H1 (cell line): ENCODE data around the gene INO80. TPM values are rescaled to one million over a fixed set of nuclear protein-coding genes. Genes with fewer than 3 reads are reported as not detected.

Source experiments
- CTCF ChIA-PET: fragments of 300-600 bp; sonication (Branson Sonifier 250); formaldehyde crosslinking; loops from one replicate; lab custom pipeline; 2021; ENCODE audit not compliant: partially characterized antibody; lab: Charles Lee
- POLR2A ChIA-PET: fragments of 300-600 bp; sonication (Branson Sonifier 250); formaldehyde crosslinking; loops from one replicate; lab custom pipeline; 2021; ENCODE audit warnings: inconsistent platforms; ENCODE audit not compliant: partially characterized antibody; lab: Charles Lee
- DNase-seq, 2 experiments: peaks; one replicate each; pipeline versions ENCODE4 v3.0.0 to v3.0.0-alpha.2; 2010 to 2022; ENCODE audit warnings: low spot score in 2 of 2, low read depth in 1 of 2, mixed read lengths in 1 of 2
- FAIRE-seq: peaks from 2 replicates; lab custom pipeline; 2011; peaks lifted over from hg19 to GRCh38; lab: Jason Lieb, UNC
- H2AFZ ChIP-seq: 2 replicates; pipeline ENCODE4 v1.8.1; 2012; ENCODE audit warnings: low read length, inconsistent platforms
- H2AK5ac ChIP-seq: 2 replicates; pipeline ENCODE4 v1.6.1; 2013; ENCODE audit warnings: low read depth, low read length
- H2BK120ac ChIP-seq: replicated peaks from 2 replicates; pipeline ENCODE3; 2013; ENCODE audit warnings: low read depth, low read length, inconsistent platforms
- H2BK12ac ChIP-seq: 2 replicates; pipeline ENCODE4 v1.6.1; 2013; ENCODE audit warnings: low read depth, low read length
- H2BK15ac ChIP-seq: 2 replicates; pipeline ENCODE4 v1.6.1; 2013; ENCODE audit warnings: low read length
- H2BK20ac ChIP-seq: 2 replicates; pipeline ENCODE4 v1.6.1; 2013; ENCODE audit warnings: low read length
- H2BK5ac ChIP-seq: 2 replicates; pipeline ENCODE4 v1.6.1; 2013; ENCODE audit warnings: low read depth, low read length
- H3K14ac ChIP-seq: 2 replicates; pipeline ENCODE4 v1.6.1; 2013; ENCODE audit warnings: inconsistent platforms; ENCODE audit not compliant: insufficient read length
- H3K18ac ChIP-seq: 2 replicates; pipeline ENCODE4 v1.6.1; 2013; ENCODE audit warnings: low read length; ENCODE audit errors: extremely low read depth
- H3K23ac ChIP-seq: 2 replicates; pipeline ENCODE4 v1.6.1; 2013; ENCODE audit warnings: inconsistent platforms; ENCODE audit not compliant: insufficient read length
- H3K23me2 ChIP-seq: 2 replicates; pipeline ENCODE4 v1.6.1; 2013; ENCODE audit warnings: low read depth, low read length
- H3K27ac ChIP-seq: 2 replicates; pipeline ENCODE4 v1.6.1; 2011; ENCODE audit warnings: low read depth, low read length, inconsistent platforms
- H3K27me3 ChIP-seq, 4 experiments: replicated peaks in 1 of 4; 1 replicate in 1 of 4; 2 replicates in 3 of 4; pipeline versions ENCODE4 v1.6.1 to v1.8.1; 2011 to 2013; ENCODE audit warnings: low read length in 3 of 4, mild to moderate bottlenecking in 3 of 4, inconsistent platforms in 2 of 4, mixed read lengths in 2 of 4, moderate library complexity in 1 of 4; ENCODE audit not compliant: control insufficient read depth in 3 of 4, insufficient read depth in 3 of 4; ENCODE audit errors: extremely low read depth in 1 of 4
- H3K36me3 ChIP-seq, 4 experiments: 2 replicates each; pipeline versions ENCODE4 v1.6.1 to v1.8.1; 2011 to 2013; ENCODE audit warnings: mild to moderate bottlenecking in 4 of 4, low read length in 3 of 4, moderate library complexity in 2 of 4, control low read depth in 1 of 4, inconsistent platforms in 1 of 4; ENCODE audit not compliant: insufficient read depth in 4 of 4, control insufficient read depth in 2 of 4
- H3K4ac ChIP-seq: replicated peaks from 2 replicates; pipeline ENCODE3; 2013; ENCODE audit warnings: low read length, low read depth, mixed read lengths, inconsistent platforms; ENCODE audit not compliant: insufficient read length
- H3K4me1 ChIP-seq, 4 experiments: replicated peaks in 1 of 4; 1 replicate in 1 of 4; 2 replicates in 3 of 4; pipeline versions ENCODE4 v1.6.1 to v1.8.1; 2011 to 2013; ENCODE audit warnings: low read length in 3 of 4, inconsistent platforms in 2 of 4, mixed read lengths in 1 of 4; ENCODE audit not compliant: insufficient read depth in 4 of 4, control insufficient read depth in 3 of 4
- H3K4me2 ChIP-seq, 2 experiments: 2 replicates each; pipeline versions ENCODE4 v1.6.1 to v1.8.1; 2011 to 2013; ENCODE audit warnings: low read depth in 2 of 2, low read length in 2 of 2, control low read depth in 1 of 2, inconsistent platforms in 1 of 2, mild to moderate bottlenecking in 1 of 2; ENCODE audit not compliant: insufficient read depth in 1 of 2
- H3K4me3 ChIP-seq, 4 experiments: fragments of 200-600, 300-600 bp in 1 of 4; sonication (generic), shearing (Covaris generic), sonication (Bioruptor Twin) in 1 of 4; 2 replicates each; pipeline versions ENCODE4 v1.5.1 to v1.8.1; 2011 to 2016; ENCODE audit warnings: low read length in 4 of 4, low read depth in 3 of 4, control low read depth in 2 of 4, inconsistent platforms in 2 of 4, mild to moderate bottlenecking in 2 of 4, mixed read lengths in 1 of 4, moderate library complexity in 1 of 4; ENCODE audit not compliant: insufficient read depth in 2 of 4; ENCODE audit errors: extremely low read depth in 1 of 4
- H3K56ac ChIP-seq: replicated peaks from 2 replicates; pipeline ENCODE3; 2013; ENCODE audit warnings: low read depth, mild to moderate bottlenecking, mixed read lengths, low read length, inconsistent platforms; ENCODE audit not compliant: insufficient read length
- H3K79me1 ChIP-seq: 2 replicates; pipeline ENCODE4 v1.6.1; 2013; ENCODE audit warnings: low read depth, low read length, control low read depth
- H3K79me2 ChIP-seq, 2 experiments: 2 replicates each; pipeline versions ENCODE4 v1.6.1 to v1.8.1; 2012 to 2013; ENCODE audit warnings: low read length in 2 of 2, mild to moderate bottlenecking in 2 of 2, inconsistent platforms in 1 of 2; ENCODE audit not compliant: insufficient read depth in 2 of 2, control insufficient read depth in 1 of 2
- H3K9ac ChIP-seq, 4 experiments: replicated peaks in 1 of 4; 1 replicate in 1 of 4; 2 replicates in 3 of 4; pipeline versions ENCODE4 v1.6.1 to v1.8.1; 2011 to 2013; ENCODE audit warnings: low read depth in 3 of 4, low read length in 3 of 4, control low read depth in 2 of 4, mild to moderate bottlenecking in 2 of 4, moderate library complexity in 2 of 4, inconsistent platforms in 1 of 4; ENCODE audit errors: extremely low read depth in 1 of 4
- H3K9me3 ChIP-seq, 2 experiments: 2 replicates each; pipeline versions ENCODE4 v1.6.1 to v1.8.1; 2012 to 2013; ENCODE audit warnings: mild to moderate bottlenecking in 2 of 2, moderate library complexity in 2 of 2, control low read depth in 1 of 2, inconsistent platforms in 1 of 2, low read depth in 1 of 2, low read length in 1 of 2, mixed read lengths in 1 of 2; ENCODE audit not compliant: insufficient read depth in 2 of 2
- H4K20me1 ChIP-seq, 2 experiments: replicated peaks in 1 of 2; 2 replicates each; pipeline versions ENCODE3 to v1.8.1; 2011 to 2013; ENCODE audit warnings: inconsistent platforms in 2 of 2, low read length in 2 of 2, mild to moderate bottlenecking in 1 of 2; ENCODE audit not compliant: insufficient read depth in 2 of 2, control insufficient read depth in 1 of 2
- H4K5ac ChIP-seq: 2 replicates; pipeline ENCODE4 v1.6.1; 2013; ENCODE audit warnings: low read length, low read depth, mixed read lengths, inconsistent platforms; ENCODE audit not compliant: insufficient read length
- H4K8ac ChIP-seq: 2 replicates; pipeline ENCODE4 v1.8.0; 2013; ENCODE audit warnings: mild to moderate bottlenecking, moderate library complexity, low read length, inconsistent platforms; ENCODE audit not compliant: insufficient read depth; ENCODE audit errors: extremely low read depth
- H4K91ac ChIP-seq: replicated peaks from 2 replicates; pipeline ENCODE3; 2013; ENCODE audit warnings: low read length, mixed read lengths, inconsistent platforms; ENCODE audit not compliant: insufficient read length
- ASH2L ChIP-seq: fragments of 200-600, 300-600 bp; sonication (generic); IDR thresholded peaks from one replicate; pipeline ENCODE4 v1.7.1; 2017; ENCODE audit warnings: low read length
- CEBPB ChIP-seq: IDR thresholded peaks from 2 replicates; pipeline ENCODE4 v1.6.1; 2012; ENCODE audit warnings: low read depth, low read length
- CREB1 ChIP-seq: IDR thresholded peaks from 2 replicates; pipeline ENCODE4 v1.6.1; 2012; ENCODE audit warnings: inconsistent platforms
- EGR1 ChIP-seq: IDR thresholded peaks from 2 replicates; pipeline ENCODE4 v1.6.1; 2011; ENCODE audit warnings: low read depth, low read length, borderline replicate concordance
- HDAC2 ChIP-seq, 2 experiments: fragments of 300-600 bp in 1 of 2; sonication (generic) in 1 of 2; IDR thresholded peaks; 2 replicates each; pipeline ENCODE4 v1.6.1; 2011 to 2012; ENCODE audit warnings: low read depth in 2 of 2, low read length in 2 of 2, mild to moderate bottlenecking in 2 of 2, moderate library complexity in 2 of 2, borderline replicate concordance in 1 of 2, inconsistent platforms in 1 of 2
- KDM4A ChIP-seq: IDR thresholded peaks from one replicate; pipeline ENCODE4 v1.7.1; 2012; ENCODE audit warnings: low read depth, mild to moderate bottlenecking, moderate library complexity, low read length, inconsistent platforms; ENCODE audit not compliant: severe bottlenecking
- MAFK ChIP-seq: IDR thresholded peaks from 2 replicates; pipeline ENCODE4 v1.6.1; 2012; ENCODE audit warnings: low read depth, mild to moderate bottlenecking, improper control_type of control experiment, low read length
- PHF8 ChIP-seq: fragments of 200-600 bp; sonication (generic); conservative IDR thresholded peaks from 2 replicates; pipeline ENCODE4 v1.7.1; 2012; ENCODE audit warnings: low read depth, mild to moderate bottlenecking, inconsistent platforms, low read length, moderate library complexity
- SIX5 ChIP-seq: IDR thresholded peaks from 2 replicates; pipeline ENCODE4 v1.6.1; 2011; ENCODE audit warnings: mild to moderate bottlenecking, low read depth, low read length
- SP1 ChIP-seq: IDR thresholded peaks from 2 replicates; pipeline ENCODE4 v1.6.1; 2011; ENCODE audit warnings: low read depth, low read length
- SUZ12 ChIP-seq: fragments of 200-600 bp; sonication (generic); IDR thresholded peaks from 2 replicates; pipeline ENCODE4 v1.6.1; 2012; ENCODE audit warnings: mild to moderate bottlenecking, inconsistent platforms, low read length, moderate library complexity, mixed read lengths
- TEAD4 ChIP-seq: IDR thresholded peaks from 2 replicates; pipeline ENCODE4 v1.6.1; 2012; ENCODE audit warnings: low read depth, low read length, inconsistent platforms, mixed read lengths
- WGBS, 2 experiments: shearing (Covaris generic) in 1 of 2; methylation state at CpG; one replicate each; pipeline versions ENCODE4 v1.1.6 to v1.1.7; 2013 to 2015; ENCODE audit warnings: low lambda C conversion rate in 2 of 2, mixed read lengths in 2 of 2, inconsistent platforms in 1 of 2, low coverage in 1 of 2, missing lambda C conversion rate in 1 of 2; ENCODE audit not compliant: insufficient replicate concordance in 2 of 2, insufficient coverage in 1 of 2, insufficient read length in 1 of 2; ENCODE audit errors: extremely low coverage in 1 of 2, missing lambda C conversion rate in 1 of 2; 5-methylcytosine and 5-hydroxymethylcytosine counted together
- polyA plus RNA-seq, 7 experiments: library from polyadenylated mRNA; depleted of rRNA in 3 of 7; stranded (reverse) in 5 of 7; unstranded in 2 of 7; fragments of >200 nt in 5 of 7; fragments of 200-250 nt in 2 of 7; gene quantifications; 1 replicate in 5 of 7; 2 replicates in 1 of 7; 4 replicates in 1 of 7; pipeline versions ENCODE4 v1.2.1 to v1.2.3, GENCODE V29; 2011 to 2013; ENCODE audit warnings: missing spikeins in 2 of 7, mixed read lengths in 2 of 7
- total RNA-seq: library from RNA; stranded (reverse); fragmentation: NEBNext Ultra II Directional; extraction: Animal tissue kit (Norgen Biotek cat#: 25700); gene quantifications from 2 replicates; pipeline ENCODE4 v1.2.1, GENCODE V29; 2021
- TF ChIP-seq, protein P1 (sequence below): IDR thresholded peaks from 2 replicates; pipeline ENCODE4 v1.6.1; 2012; ENCODE audit warnings: inconsistent platforms

INO80 gene
- total and polyA plus RNA-seq, 2 of the 8 experiments (the other 6 are each of a cell fraction or from before 2014, with no cell fraction given) = 4.3 to 24.5 TPM

DNA sequence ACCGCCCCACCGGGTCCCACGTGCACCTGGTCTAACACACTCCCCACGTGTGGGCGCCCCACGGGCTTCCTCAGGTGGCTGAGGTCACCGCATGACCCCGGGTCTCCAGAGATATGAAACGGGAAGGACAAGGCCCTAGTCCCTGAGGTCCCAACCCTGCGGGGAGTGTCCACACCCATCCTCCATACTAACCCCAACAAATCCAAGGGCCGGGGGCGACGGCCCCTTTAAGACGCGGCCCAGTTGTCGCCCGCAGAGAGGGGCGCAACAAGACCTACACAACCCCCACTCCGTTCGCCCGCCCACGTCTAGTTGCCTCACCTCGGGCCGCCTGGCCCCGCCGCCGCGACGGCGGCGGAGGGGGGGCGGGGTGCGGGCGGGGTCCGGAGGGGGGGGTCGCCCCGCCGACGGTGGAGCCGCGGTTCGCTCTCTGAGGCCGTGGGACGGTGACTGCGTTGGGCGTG is 396 bp downstream of the INO80 start:
- H2BK15ac ChIP-seq = no peak overlapping the region
- H3K9me3 ChIP-seq = no peaks in the 10 kb centered on the region
- H3K4me3 ChIP-seq = peak overlapping the region; percentile 68 to 96 (median 86)
- H3K79me2 ChIP-seq = peaks cover 0 to 49% of the 10 kb centered on the region in 2 experiments
- H4K5ac ChIP-seq = peak overlapping the region; percentile 13
- WGBS, 2 experiments = 0% methylated on average over 17 of the region's 46 CpGs; no CpG with 5 or more reads in 1 of the 2 experiments
- peaks cover 0 to 1% of the 10 kb centered on the region in 2 experiments for H4K20me1 ChIP-seq
- peak overlapping the region; percentile 85 to 90 for H3K4me2 ChIP-seq
- H3K79me1 ChIP-seq = no peaks in the 10 kb centered on the region; the same call in 1 of the 2 replicates
- H3K14ac ChIP-seq = no peak overlapping the region
- H3K4me1 ChIP-seq = peaks cover 0 to 3% (median 0%) of the 10 kb centered on the region in 4 experiments; a peak in 2 of 7 replicates
- peaks cover 0 to 8% (median 0%) of the 10 kb centered on the region in 4 experiments; a peak in 1 of 8 replicates for H3K36me3 ChIP-seq
- peak overlapping the region; percentile 96 to 100 (median 99) for H3K9ac ChIP-seq
- peak overlapping the region; percentile 99 for H3K18ac ChIP-seq
- DNase-seq = no peak
- H2BK5ac ChIP-seq = peak overlapping the region; percentile 100
- H2BK20ac ChIP-seq = no peak overlapping the region
- H3K27me3 ChIP-seq = no peaks in the 10 kb centered on the region
- H2BK12ac ChIP-seq = no peak overlapping the region; the same call in 1 of the 2 replicates
- H3K4ac ChIP-seq = no peak overlapping the region
- H2BK120ac ChIP-seq = no peak overlapping the region
- peak overlapping the region; percentile 100 for H3K27ac ChIP-seq
- no peak overlapping the region for H3K56ac ChIP-seq
- H2AFZ ChIP-seq = no peak overlapping the region
- H4K8ac ChIP-seq = peak overlapping the region; percentile 99
- H2AK5ac ChIP-seq = no peak overlapping the region
- peaks cover 10% of the 10 kb centered on the region for H3K23me2 ChIP-seq
- ChIA-PET CTCF (interaction anchor here (0.6 to 1.3 kb wide), 2 partner anchors 28 to 93 kb away, joined by 3 to 4 read pairs; no protein-coding TSS in a partner anchor), POLR2A (interaction anchor here (0.9 to 2.4 kb wide), 14 partner anchors 9 to 221 kb away, joined by 3 to 16 read pairs (median 4); partner anchors contain the start of genes CHAC1, CHP1, DLL4 and EXD1)
- no peak overlapping the region for H3K23ac ChIP-seq
- no peak for FAIRE-seq
- H4K91ac ChIP-seq = peak overlapping the region; percentile 99
- TF ChIP-seq MAFK = no peak
- no peak for TF ChIP-seq SIX5
- TF ChIP-seq HDAC2 (IDR thresholded peaks at IDR 0.05; ENCODE audit: borderline replicate concordance in 1 of 2, low read depth in 2 of 2, low read length in 2 of 2) = peak in 1 of 2 experiments; percentile 90; a peak in 2 of 4 replicates
- TF ChIP-seq EGR1 = peak; percentile 62; the same call in 1 of the 2 replicates
- no peak for TF ChIP-seq CEBPB
- TF ChIP-seq, protein P1, sequence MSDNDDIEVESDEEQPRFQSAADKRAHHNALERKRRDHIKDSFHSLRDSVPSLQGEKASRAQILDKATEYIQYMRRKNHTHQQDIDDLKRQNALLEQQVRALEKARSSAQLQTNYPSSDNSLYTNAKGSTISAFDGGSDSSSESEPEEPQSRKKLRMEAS = peak; percentile 57; the same call in 1 of the 2 replicates
- peak; percentile 49; the same call in 1 of the 2 replicates for TF ChIP-seq PHF8
- TF ChIP-seq CREB1 = 0 out of 2 replicates have a peak, but pooled peaks have one; percentile 2
- no peak for TF ChIP-seq SUZ12
- peak; percentile 3 for TF ChIP-seq ASH2L
- no peak for TF ChIP-seq TEAD4
- TF ChIP-seq KDM4A = no peak
- TF ChIP-seq SP1 = no peak
